Keratinocyte (primary cell): Measurements from ENCODE around the gene CIART. TPM values are rescaled to one million over a fixed set of nuclear protein-coding genes. Genes with fewer than 3 reads are reported as not detected.
"Not testable (repeated sequence)": the region's sequence is repeated elsewhere in the genome, so short reads cannot be mapped to it uniquely, and the experiment has no call there.

Experiments used
- DNase-seq: peaks from one replicate; pipeline ENCODE4 v3.0.0-alpha.2; 2011; ENCODE audit warnings: low read depth, missing footprints, low spot score
- FAIRE-seq: peaks from 2 replicates; lab custom pipeline; 2011; peaks lifted over from hg19 to GRCh38; lab: Jason Lieb, UNC
- H2AFZ ChIP-seq: 2 replicates; pipeline ENCODE4 v1.6.0; 2012; ENCODE audit warnings: low read length, control low read depth, inconsistent platforms; ENCODE audit not compliant: control insufficient read depth
- H3K27ac ChIP-seq: 2 replicates; pipeline ENCODE4 v1.5.1; 2011; ENCODE audit warnings: low read length; ENCODE audit not compliant: control insufficient read depth, insufficient read depth
- H3K27me3 ChIP-seq: 3 replicates; pipeline ENCODE4 v1.6.0; 2011; ENCODE audit warnings: low read length; ENCODE audit not compliant: control insufficient read depth, insufficient read depth; ENCODE audit errors: extremely low read depth
- H3K36me3 ChIP-seq, 2 experiments: 2 replicates in 1 of 2; 3 replicates in 1 of 2; pipeline ENCODE4 v1.5.1; 2011; ENCODE audit warnings: low read length in 2 of 2, mild to moderate bottlenecking in 1 of 2; ENCODE audit not compliant: control insufficient read depth in 2 of 2, insufficient read depth in 2 of 2; ENCODE audit errors: extremely low read depth in 1 of 2
- H3K4me1 ChIP-seq: 3 replicates; pipeline ENCODE4 v1.5.1; 2011; ENCODE audit warnings: low read length; ENCODE audit not compliant: control insufficient read depth, insufficient read depth; ENCODE audit errors: extremely low read depth
- H3K4me2 ChIP-seq: 3 replicates; pipeline ENCODE4 v1.6.0; 2011; ENCODE audit warnings: low read depth, low read length; ENCODE audit not compliant: control insufficient read depth, insufficient read depth; ENCODE audit errors: extremely low read depth
- H3K4me3 ChIP-seq, 3 experiments: fragments of 200-600 bp in 1 of 3; sonication (generic) in 1 of 3; 2 replicates in 2 of 3; 3 replicates in 1 of 3; pipeline ENCODE4 v1.5.1; 2011 to 2016; ENCODE audit warnings: low read length in 3 of 3, mild to moderate bottlenecking in 3 of 3, control low read depth in 2 of 3, inconsistent platforms in 1 of 3, low read depth in 1 of 3, mixed read lengths in 1 of 3, mixed run types in 1 of 3, moderate library complexity in 1 of 3; ENCODE audit not compliant: control insufficient read depth in 2 of 3, insufficient read depth in 2 of 3; ENCODE audit errors: extremely low read depth in 1 of 3
- H3K79me2 ChIP-seq: 2 replicates; pipeline ENCODE4 v1.6.0; 2012; ENCODE audit warnings: low read length; ENCODE audit not compliant: control insufficient read depth, insufficient read depth
- H3K9ac ChIP-seq: 3 replicates; pipeline ENCODE4 v1.6.0; 2011; ENCODE audit warnings: low read length; ENCODE audit not compliant: control insufficient read depth, insufficient read depth; ENCODE audit errors: extremely low read depth
- H3K9me1 ChIP-seq: 3 replicates; pipeline ENCODE4 v1.6.0; 2011; ENCODE audit warnings: low read length; ENCODE audit not compliant: control insufficient read depth, insufficient read depth; ENCODE audit errors: extremely low read depth
- H3K9me3 ChIP-seq: 2 replicates; pipeline ENCODE4 v1.5.1; 2012; ENCODE audit warnings: low read depth, low read length; ENCODE audit not compliant: control insufficient read depth
- H4K20me1 ChIP-seq: 3 replicates; pipeline ENCODE4 v1.6.0; 2011; ENCODE audit warnings: low read length; ENCODE audit not compliant: control insufficient read depth, insufficient read depth; ENCODE audit errors: extremely low read depth
- EZH2 ChIP-seq: IDR thresholded peaks from one replicate; pipeline ENCODE4 v1.6.1; 2012; ENCODE audit warnings: inconsistent platforms, mild to moderate bottlenecking, low read length, moderate library complexity
- dilution Hi-C: fragments of 300-500 bp; cut with MboI; formaldehyde crosslinking; loops from one replicate; pipeline ENCODE4 v1.7.0; 2020; ENCODE audit warnings: low sequenced_read_pairs; ENCODE audit not compliant: extremely low pct_ligation_motif_present
- polyA minus RNA-seq, 3 experiments: library from RNA; depleted of rRNA, polyadenylated mRNA; stranded (reverse); fragments of >200 nt; gene quantifications; 1 replicate in 1 of 3; 2 replicates in 1 of 3; 3 replicates in 1 of 3; pipeline ENCODE4 v1.2.3, GENCODE V29; 2011
- polyA plus RNA-seq, 5 experiments: library from polyadenylated mRNA; depleted of rRNA in 3 of 5; stranded (reverse) in 3 of 5; stranded (forward) in 1 of 5; unstranded in 1 of 5; fragments of >200 nt; gene quantifications; 1 replicate in 1 of 5; 2 replicates in 3 of 5; 3 replicates in 1 of 5; pipeline versions ENCODE4 v1.2.1 to v1.2.3, GENCODE V29; 2011 to 2012; ENCODE audit warnings: missing spikeins in 2 of 5, low read depth in 1 of 5, low replicate concordance in 1 of 5
- TF ChIP-seq, protein P1 (sequence below), 3 experiments: IDR thresholded peaks in 1 of 3; conservative IDR thresholded peaks in 1 of 3; optimal IDR thresholded peaks in 1 of 3; 2 replicates in 2 of 3; 3 replicates in 1 of 3; pipeline versions ENCODE3 to v1.5.1; 2011; ENCODE audit warnings: low read length in 3 of 3, mild to moderate bottlenecking in 3 of 3, moderate library complexity in 2 of 3, control low read depth in 1 of 3, inconsistent platforms in 1 of 3; ENCODE audit not compliant: insufficient read depth in 2 of 3; ENCODE audit errors: extremely low read depth in 1 of 3

The CIART gene, protein sequence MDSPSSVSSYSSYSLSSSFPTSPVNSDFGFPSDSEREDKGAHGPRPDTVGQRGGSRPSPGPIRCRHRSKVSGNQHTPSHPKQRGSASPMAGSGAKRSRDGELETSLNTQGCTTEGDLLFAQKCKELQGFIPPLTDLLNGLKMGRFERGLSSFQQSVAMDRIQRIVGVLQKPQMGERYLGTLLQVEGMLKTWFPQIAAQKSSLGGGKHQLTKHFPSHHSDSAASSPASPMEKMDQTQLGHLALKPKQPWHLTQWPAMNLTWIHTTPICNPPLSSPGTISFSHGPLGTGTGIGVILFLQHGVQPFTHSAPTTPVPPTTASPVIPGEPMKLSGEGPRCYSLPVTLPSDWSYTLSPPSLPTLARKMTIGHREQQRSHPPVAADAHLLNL
- polyA plus RNA-seq (14.5 to 15.6 TPM (median 15.0 TPM) in 3 replicates), polyA minus RNA-seq (11.9 to 18.1 TPM (median 16.5 TPM) in 3 replicates)
- 27.9 TPM for polyA plus RNA-seq (2011; ENCODE audit: low read depth)
- 8.9 and 10.7 TPM in 2 replicates for polyA plus RNA-seq (2011; cell fraction: cytosol; rRNA removed)
- 26.5 and 29.7 TPM in 2 replicates for polyA plus RNA-seq (2011; cell fraction: nucleus; rRNA removed)
- polyA plus RNA-seq (2012; ENCODE audit: low replicate concordance) = 7.3 and 35.5 TPM in 2 replicates
- polyA minus RNA-seq (2011; cell fraction: cytosol; rRNA and poly(A)+ RNA removed) = 5.2 TPM
- 4.9 and 6.9 TPM in 2 replicates for polyA minus RNA-seq (2011; cell fraction: nucleus; rRNA and poly(A)+ RNA removed)

DNA sequence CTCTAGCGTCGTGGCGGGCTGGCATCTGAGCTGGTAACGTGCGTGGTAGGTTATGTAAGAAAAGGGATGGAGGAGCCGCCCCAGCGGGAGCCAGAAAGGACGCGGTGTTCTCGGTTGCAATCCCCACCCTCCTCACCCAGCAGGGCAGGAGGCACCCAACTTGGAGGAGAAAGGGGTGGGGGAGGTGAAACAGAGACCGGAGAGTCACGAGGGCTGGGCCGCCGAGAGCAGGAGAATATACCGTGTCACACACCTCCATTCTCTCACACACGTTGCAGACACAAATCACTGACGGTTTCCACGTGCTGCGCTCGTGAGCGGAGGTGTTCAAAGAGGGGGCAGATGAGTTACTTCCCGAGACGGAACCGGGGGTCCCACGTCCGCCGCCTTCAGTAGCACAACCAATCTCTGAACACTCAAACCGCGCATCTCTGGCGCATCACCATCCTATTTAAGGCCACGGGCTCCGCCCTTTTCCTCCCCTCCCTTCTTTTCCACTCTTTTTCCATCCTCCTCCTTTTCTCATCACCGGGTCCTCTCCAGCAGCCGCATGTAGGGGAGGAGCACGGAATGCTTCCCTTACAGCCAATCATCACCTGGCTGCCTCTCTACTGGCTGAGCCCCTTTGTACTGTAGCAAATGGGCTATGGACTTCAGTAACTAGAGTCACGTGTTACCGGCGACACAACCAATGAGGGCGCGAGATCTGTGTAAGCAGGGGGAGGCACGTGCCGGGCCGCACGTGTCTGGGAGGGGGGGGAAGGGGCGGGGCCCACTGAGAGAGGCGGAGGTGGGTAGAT lies at the start of gene CIART:
Gene CIART (plus strand): TSS at position 797 of the 800 bp plus-strand sequence. CDS start 714 bp downstream, outside the sequence.
- dilution Hi-C loops = no loop called here
- Histone ChIP-seq H3K4me3 (peak within 1 kb of the TSS; percentile 42 to 79 (median 72)), H3K9me3 (no peaks in the 10 kb centered on the region), H3K36me3 (peaks cover 6 to 11% of the 10 kb centered on the region in 2 experiments), H3K9ac (peak within 1 kb of the TSS; percentile 90), H4K20me1 (no peaks in the 10 kb centered on the region), H3K79me2 (no peaks in the 10 kb centered on the region), H3K4me2 (peak within 1 kb of the TSS; percentile 93), H3K9me1 (no peaks in the 10 kb centered on the region), H3K27ac (peak within 1 kb of the TSS; percentile 91), H3K4me1 (peaks cover 18% of the 10 kb centered on the region), H2AFZ (peak within 1 kb of the TSS; percentile 96), H3K27me3 (no peaks in the 10 kb centered on the region)
- TF ChIP-seq, protein P1, sequence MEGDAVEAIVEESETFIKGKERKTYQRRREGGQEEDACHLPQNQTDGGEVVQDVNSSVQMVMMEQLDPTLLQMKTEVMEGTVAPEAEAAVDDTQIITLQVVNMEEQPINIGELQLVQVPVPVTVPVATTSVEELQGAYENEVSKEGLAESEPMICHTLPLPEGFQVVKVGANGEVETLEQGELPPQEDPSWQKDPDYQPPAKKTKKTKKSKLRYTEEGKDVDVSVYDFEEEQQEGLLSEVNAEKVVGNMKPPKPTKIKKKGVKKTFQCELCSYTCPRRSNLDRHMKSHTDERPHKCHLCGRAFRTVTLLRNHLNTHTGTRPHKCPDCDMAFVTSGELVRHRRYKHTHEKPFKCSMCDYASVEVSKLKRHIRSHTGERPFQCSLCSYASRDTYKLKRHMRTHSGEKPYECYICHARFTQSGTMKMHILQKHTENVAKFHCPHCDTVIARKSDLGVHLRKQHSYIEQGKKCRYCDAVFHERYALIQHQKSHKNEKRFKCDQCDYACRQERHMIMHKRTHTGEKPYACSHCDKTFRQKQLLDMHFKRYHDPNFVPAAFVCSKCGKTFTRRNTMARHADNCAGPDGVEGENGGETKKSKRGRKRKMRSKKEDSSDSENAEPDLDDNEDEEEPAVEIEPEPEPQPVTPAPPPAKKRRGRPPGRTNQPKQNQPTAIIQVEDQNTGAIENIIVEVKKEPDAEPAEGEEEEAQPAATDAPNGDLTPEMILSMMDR (optimal IDR thresholded peaks at IDR 0.05 in 1 of 3, IDR thresholded peaks at IDR 0.05 in 1 of 3, conservative IDR thresholded peaks at IDR 0.05 in 1 of 3; ENCODE audit: extremely low read depth in 1 of 3, insufficient read depth in 2 of 3, low read length in 3 of 3) = no peak
- no peak for TF ChIP-seq EZH2
- DNase-seq (peak; percentile 98), FAIRE-seq (peak; percentile 93)

DNA sequence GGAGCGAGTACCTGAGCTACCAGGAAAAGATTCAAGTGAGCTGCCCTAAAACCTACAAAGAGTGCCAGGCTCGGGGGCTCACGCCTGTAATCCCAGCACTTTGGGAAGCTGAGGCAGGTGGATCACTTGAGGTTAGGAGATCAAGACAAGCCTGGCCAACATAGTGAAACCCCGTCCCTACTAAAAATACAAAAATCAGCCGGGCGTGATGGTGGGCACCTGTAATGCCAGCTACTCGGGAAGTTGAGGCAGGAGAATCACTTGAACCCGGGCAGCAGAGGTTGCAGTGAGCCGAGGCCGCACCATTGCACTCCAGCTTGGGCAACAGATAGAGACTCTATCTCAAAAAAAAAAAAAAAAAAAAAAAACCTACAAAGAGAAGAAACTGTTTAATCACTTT lies 49.4 kb upstream of the CIART start:
- H4K20me1 ChIP-seq, H3K9ac ChIP-seq, H3K27ac ChIP-seq, FAIRE-seq, H3K9me3 ChIP-seq, H3K36me3 ChIP-seq, H2AFZ ChIP-seq, DNase-seq, dilution Hi-C loops, H3K4me3 ChIP-seq, H3K27me3 ChIP-seq, H3K9me1 ChIP-seq, H3K4me2 ChIP-seq: not testable (repeated sequence)
- Histone ChIP-seq H3K79me2 (peaks cover 35% of the 10 kb centered on the region), H3K4me1 (peaks cover 16% of the 10 kb centered on the region)
